Medulla oblongata (tissue), 1 donor: ENCODE results near the gene ROBO1.

ENCODE experiments used
- DNase-seq: peaks from one replicate; pipeline ENCODE4 v3.0.0-alpha.2; 2015; ENCODE audit errors: extremely low spot score

Gene ROBO1

DNA sequence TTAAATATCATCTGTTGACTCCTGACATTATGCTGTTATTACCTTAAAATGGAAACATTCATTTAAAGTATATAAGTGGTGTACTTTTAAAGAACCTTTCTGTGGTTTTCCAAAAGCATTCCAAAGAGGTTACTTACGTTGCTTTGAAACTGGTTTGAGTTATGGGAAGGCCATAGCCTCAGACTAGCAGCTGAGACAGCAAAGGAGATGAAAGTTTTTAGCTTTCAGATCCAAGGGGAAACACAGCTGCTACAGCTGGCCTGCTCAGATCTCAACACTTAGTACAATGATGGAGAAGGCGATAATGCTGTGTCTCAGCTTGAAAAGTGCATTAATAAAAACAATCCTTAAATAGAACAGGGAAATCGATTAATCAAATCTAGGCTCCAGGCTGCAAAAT, 921.1 kb downstream of the ROBO1 start:
- DNase-seq: no peak

GRCh38 chr3:78845605-78846004, 922.2 kb downstream of the ROBO1 start:
- DNase-seq: no peak

DNA sequence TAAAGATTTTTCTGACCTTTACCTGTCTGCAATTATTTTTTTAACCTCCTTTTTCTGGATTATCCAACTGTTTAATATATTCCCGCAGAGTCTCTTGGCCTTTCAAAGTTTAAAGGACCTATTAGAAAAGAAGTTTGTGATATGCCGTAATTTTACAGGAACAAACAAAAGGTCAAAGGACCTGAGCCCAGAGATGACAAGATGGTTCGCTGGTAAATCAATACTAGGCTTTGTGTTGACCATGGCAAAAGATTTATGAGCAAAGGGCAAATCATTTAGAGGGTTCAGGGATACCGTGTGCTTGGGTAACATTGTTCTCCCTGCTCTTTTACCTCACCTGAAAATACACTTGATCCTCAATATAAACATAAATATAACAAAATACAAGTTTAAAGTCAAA, 923.5 kb downstream of the ROBO1 start:
- DNase-seq: no peak

DNA sequence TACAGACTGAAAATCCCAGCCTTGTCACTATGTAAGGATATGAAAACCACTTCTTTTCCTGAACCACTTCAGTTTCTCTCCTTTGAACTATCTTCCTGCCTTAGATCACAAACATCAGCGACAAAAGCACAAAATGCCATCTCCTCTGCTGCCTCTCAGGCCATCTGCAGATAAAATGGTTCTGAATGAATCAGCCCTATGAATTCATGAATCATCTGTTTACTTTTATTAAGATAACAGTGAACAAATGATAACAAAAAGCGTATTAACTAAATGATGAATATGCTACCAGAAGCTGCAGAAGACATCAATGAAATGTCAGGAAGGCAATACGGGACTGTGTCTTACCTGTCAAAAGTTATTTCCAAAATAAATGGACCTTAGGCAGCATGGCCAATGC, 928.1 kb downstream of the ROBO1 start:
- DNase-seq: no peak

DNA sequence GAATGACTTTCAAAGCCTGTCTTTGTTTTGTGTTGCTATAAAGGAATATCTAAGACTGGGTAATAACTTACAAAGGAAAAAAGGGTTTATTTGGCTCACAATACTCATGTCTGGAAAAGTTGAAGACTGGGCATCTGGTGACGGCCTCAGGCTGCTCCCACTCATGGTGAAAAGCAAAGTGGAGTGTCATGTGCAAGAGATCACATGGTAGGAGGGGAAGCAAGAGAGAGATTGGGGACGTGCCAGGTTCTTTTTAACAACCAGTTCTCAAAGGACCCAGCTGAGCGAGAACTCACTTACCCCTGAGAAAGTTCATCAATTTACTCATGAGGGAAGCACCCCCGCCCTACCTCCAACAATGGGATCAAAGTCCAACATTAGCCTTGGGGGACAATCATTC, 929.4 kb downstream of the ROBO1 start:
- DNase-seq: no peak

DNA sequence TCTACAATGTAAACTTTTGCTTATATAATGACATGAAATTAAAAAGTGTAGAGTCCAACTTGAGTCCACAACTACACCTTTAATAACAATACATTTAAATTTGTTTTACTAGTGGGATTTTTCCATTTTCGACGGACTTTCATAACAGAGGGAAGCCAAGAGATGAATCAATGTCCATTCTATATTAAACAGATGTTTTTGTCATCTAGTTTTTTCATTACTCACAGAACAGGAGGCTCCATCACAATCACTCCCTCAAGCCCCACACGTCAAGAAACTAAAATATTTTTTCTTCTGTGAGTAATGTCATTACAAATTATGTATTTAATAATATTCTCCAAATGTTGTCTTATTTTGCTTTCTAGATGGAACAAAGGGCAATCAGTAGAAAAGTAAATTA, 932.9 kb downstream of the ROBO1 start:
- no peak for DNase-seq

- DNase-seq: no peak
These were observed 935.0 kb downstream of the ROBO1 start for GRCh38 chr3:78832785-78833204.

DNA sequence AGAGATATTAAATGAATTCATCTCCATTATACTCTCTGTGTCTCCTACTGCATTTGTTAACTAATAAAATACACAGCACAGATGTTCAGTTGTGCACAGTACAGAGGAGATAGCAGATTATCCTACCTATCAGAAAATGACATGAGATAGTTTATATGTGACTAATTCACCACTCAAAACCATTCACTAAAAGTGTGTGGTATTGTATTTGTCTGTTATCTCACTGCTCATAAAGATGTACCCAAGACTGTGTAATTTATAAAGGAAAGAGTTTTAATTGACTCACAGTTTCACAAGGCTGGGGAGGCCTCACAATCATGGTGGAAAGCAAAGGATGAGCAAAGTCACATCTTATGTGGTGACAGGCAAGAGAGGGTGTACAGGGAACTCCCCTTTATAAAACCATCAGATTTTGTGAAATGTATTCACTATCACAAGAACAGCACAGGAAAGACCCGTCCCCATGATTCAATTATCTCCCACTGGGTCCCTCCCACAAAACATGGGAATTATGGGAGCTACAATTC, 936.3 kb downstream of the ROBO1 start:
- DNase-seq: no peak

DNA sequence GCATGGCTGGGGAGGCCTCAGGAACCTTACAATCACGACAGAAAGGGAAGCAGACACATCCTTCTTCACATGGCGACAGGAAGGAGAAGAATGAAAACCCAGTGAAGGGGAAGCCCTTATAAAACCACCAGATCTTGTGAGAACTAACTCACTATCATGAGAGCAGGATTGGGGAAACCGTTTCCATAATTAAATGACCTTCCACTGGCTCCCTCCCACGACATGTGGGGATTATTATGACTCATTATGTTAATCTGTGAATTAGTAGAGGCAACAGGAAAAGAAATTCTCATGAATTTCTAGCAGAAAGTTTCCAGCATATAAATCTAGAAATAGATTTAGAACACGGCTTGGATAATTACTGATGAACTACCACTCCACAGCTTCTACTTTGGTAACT, 937.3 kb downstream of the ROBO1 start:
- no peak for DNase-seq

- DNase-seq: no peak
These were observed 940.2 kb downstream of the ROBO1 start for GRCh38 chr3:78827618-78828017.

DNA sequence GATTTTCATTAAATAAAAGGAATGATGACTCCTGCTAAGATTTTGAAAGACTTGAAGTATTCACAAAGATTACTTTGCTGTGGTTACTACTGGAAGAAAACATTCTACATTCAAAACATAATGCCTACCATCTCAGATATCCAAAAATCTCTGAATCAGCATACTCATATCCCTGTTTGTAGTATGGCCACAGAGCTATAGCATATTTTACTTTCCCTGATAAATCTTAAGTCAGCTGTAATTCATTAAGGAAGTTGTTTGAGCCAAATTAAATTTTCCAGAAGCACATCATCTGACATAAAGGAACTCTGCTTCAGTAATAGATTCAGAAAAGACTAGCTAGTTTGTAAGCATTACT, 942.0 kb downstream of the ROBO1 start:
- DNase-seq: no peak

DNA sequence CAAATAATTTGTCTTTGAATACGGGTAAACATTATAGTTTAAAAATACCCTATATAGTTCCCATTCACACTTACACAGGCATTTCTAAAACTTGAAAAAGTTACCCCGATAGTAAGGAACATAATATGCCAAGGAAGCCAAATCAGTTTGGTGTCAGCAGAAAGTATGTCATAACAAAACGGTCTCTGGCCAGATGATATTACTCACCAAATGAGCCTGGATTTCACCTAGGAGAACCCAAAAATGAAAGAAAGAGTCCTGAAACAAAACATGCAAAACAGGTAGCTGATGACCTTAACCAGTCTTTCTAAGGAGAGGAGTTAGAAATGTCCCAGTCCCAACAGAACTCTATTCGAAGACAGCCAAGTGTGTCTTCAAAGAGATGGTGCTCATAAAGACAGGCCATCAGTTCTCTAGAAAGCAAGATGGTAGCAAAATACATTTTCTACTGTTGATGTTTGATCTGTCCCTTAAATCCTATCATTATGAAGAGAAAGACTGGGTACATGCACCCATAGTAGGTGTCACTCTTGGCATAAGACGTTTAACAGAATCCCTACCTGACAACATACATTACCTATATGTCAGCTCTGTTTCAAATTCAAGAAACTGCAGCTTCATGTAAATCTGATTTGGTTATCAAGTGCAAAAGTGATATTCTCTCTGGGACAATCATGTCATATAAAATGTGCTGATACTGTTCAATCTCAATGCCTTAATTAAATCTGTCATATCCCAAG, 942.5 kb downstream of the ROBO1 start:
- DNase-seq: no peak

DNA sequence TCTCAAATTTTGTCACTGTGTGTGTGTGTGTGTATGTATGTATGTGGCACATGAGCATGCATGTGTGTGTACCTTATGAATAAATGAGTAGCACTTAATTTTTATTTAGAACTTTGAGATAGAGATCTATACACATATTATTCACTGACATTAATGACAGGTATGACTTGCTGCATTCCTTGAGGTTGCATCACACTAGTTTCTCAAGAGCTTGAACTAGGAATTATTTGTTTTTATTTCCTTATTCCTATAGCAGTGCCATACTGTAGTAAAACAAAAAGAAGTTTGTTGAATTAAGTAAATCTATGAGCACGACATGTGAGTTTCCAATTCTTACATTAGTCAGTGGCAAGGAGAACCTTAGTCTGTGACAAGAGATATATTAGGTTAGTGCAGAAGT, 943.9 kb downstream of the ROBO1 start:
- no peak for DNase-seq

DNA sequence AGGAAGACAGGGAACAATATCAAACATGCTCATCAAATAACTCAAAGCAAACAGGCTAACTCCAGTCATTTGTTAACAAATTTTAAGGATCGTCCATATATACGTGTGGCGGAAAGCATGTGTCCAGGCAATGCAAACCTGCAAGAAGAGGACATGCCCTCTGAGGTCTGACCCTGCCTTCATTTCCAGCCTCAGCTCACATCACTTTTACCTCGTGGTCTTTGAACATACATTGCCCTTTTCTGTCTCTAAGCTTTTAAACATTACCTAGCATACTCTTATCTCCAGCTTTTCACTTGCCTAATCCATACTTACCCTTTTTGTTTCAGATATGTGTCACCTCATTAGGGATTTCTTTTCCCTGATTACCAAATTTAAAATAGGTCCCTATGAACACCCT, 944.4 kb downstream of the ROBO1 start:
- no peak for DNase-seq

- no peak for DNase-seq
These were observed 945.1 kb downstream of the ROBO1 start for GRCh38 chr3:78822726-78823125.

DNA sequence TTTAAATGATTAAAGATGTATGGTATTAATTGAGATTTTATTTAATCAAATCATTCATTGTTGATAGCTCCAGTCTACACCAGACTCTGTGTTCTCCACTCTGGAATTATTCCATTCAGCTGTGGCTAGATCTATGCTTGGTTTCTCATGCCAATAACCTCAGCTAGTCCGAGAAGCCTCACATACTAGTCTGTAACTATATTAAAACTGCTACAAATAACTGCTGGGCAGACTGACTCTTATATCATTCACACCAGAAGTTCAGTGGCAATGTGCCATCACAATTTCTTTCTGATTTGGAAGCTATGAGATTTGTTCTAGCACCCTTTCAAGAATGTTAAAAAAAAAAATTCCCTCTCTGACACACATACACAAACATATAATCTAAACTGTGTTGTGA, 947.3 kb downstream of the ROBO1 start:
- DNase-seq: no peak

GRCh38 chr3:78818161-78818985, 949.4 kb downstream of the ROBO1 start:
- DNase-seq: no peak

GRCh38 chr3:78814893-78815562, 952.8 kb downstream of the ROBO1 start:
- DNase-seq: no peak

DNA sequence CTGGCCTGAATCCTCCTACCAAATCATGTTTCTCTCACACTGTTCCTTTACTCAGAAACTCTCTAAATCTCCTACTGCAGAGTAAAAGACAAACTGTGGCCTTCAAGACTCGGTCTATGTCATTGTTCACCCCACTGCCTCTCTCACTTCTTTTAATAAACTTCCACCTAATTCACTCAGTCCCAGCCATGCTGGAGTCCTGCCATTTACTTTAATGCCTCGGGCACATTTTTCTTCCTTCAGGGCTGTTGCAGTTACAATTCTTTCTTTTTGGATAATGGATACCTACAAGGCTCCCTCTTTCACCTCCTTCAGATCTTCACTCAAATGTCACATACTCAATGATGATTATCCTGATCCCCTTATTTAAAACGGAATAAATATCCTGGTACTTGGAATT, 955.6 kb downstream of the ROBO1 start:
- no peak for DNase-seq

DNA sequence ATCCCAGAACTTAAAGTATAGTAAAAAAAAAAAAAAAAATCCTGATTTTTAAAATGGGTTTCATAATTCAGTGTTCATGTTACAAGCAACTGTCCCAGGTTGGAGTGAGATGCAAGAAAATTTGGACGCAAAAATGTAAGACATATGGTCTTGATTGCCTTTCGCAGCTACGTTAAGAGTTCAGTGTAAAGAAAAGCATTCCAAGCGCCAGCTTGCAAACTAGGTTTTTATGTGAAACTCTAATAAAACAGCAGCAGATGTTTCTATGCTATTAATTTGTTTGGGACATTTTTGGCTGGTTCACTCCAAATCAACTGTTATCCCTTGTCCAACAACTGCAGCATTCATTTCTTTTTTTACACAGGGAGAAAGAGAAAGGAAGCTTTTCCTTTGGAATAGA, 957.8 kb downstream of the ROBO1 start:
- DNase-seq: no peak

- peak; percentile 57 for DNase-seq
These were observed 963.4 kb downstream of the ROBO1 start for GRCh38 chr3:78804251-78805037.

DNA sequence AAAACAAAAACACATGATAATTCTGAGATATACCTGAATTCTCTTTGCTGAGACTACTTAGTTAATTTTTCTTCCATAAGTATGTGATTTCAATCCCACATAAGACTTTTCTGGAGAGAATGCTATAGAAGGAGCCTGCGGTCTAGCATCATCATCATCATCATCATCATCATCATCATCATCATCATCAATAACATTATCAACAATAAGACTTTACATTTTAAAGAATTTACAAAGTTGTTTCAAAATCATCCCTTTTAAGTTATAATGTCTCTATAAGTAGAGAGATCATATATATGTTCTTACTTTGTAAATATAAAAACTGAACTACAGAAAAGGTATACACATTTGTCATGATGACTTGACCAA, 965.3 kb downstream of the ROBO1 start:
- DNase-seq: no peak
